Panc1 (cell line): Measurements from ENCODE around the gene MED31. TPM values are rescaled to one million over a fixed set of nuclear protein-coding genes. Genes with fewer than 3 reads are reported as not detected.

Experiments
- ATAC-seq: fragments of 200-7000 bp; cut with Tn5 transposase; 2 replicates; pipeline ENCODE4 v1.9.1; 2020; ENCODE audit warnings: mild to moderate bottlenecking, moderate library complexity
- BruUV-seq: library from RNA; stranded (reverse); fragments of 400-500 nt; replicated peaks from 2 replicates; lab custom pipeline; 2021; lab: Mats Ljungman, UMichigan
- CTCF ChIA-PET: fragments of 300-600 bp; sonication (Branson Sonifier 250); formaldehyde crosslinking; loops from one replicate; lab custom pipeline; 2022; ENCODE audit warnings: antibody characterized with exemption; lab: Charles Lee
- POLR2A ChIA-PET: fragments of 300-600 bp; sonication (Branson Sonifier 250); formaldehyde crosslinking; loops from one replicate; lab custom pipeline; 2022; ENCODE audit warnings: antibody characterized with exemption; lab: Charles Lee
- DNase-seq: peaks from one replicate; pipeline ENCODE4 v3.0.0-alpha.2; 2010; ENCODE audit warnings: low read depth, low spot score
- H3K27ac ChIP-seq: 2 replicates; pipeline ENCODE4 v1.5.1; 2011; ENCODE audit warnings: mild to moderate bottlenecking, low read length, inconsistent platforms
- H3K27me3 ChIP-seq: fragments of 200-500 bp; sonication (Bioruptor generic); 2 replicates; pipeline ENCODE4 v1.6.0; 2014; ENCODE audit warnings: low read length, inconsistent platforms; ENCODE audit not compliant: control insufficient read depth, insufficient read depth
- H3K36me3 ChIP-seq: fragments of 200-500 bp; sonication (Bioruptor generic); 2 replicates; pipeline ENCODE4 v1.5.1; 2014; ENCODE audit warnings: inconsistent platforms, mild to moderate bottlenecking, low read length, moderate library complexity; ENCODE audit not compliant: control insufficient read depth, insufficient read depth
- H3K4me1 ChIP-seq: 2 replicates; pipeline ENCODE4 v1.5.1; 2011; ENCODE audit warnings: inconsistent platforms, mild to moderate bottlenecking, low read length, moderate library complexity; ENCODE audit not compliant: control insufficient read depth, insufficient read depth
- H3K4me3 ChIP-seq, 2 experiments: 2 replicates each; pipeline ENCODE4 v1.5.1; 2011 to 2012; ENCODE audit warnings: low read depth in 2 of 2, low read length in 2 of 2, mild to moderate bottlenecking in 2 of 2, inconsistent platforms in 1 of 2, moderate library complexity in 1 of 2
- H3K9me3 ChIP-seq: fragments of 200-500 bp; sonication (Bioruptor generic); 2 replicates; pipeline ENCODE4 v1.5.1; 2014; ENCODE audit warnings: low read depth, mild to moderate bottlenecking, inconsistent platforms, low read length, moderate library complexity; ENCODE audit not compliant: control insufficient read depth, insufficient read depth
- POLR2AphosphoS5 ChIP-seq: IDR thresholded peaks from 2 replicates; pipeline ENCODE4 v1.6.1; 2012; ENCODE audit warnings: mild to moderate bottlenecking, low read depth, low read length, moderate library complexity
- REST ChIP-seq, 2 experiments: IDR thresholded peaks; 2 replicates each; pipeline ENCODE4 v1.6.1; 2011 to 2012; ENCODE audit warnings: low read depth in 2 of 2, control low read depth in 1 of 2, low read length in 1 of 2, mild to moderate bottlenecking in 1 of 2, moderate library complexity in 1 of 2; ENCODE audit not compliant: insufficient read depth in 1 of 2
- SIN3A ChIP-seq: IDR thresholded peaks from 2 replicates; pipeline ENCODE4 v1.6.1; 2012; ENCODE audit warnings: low read depth, mild to moderate bottlenecking, low read length, moderate library complexity, borderline replicate concordance; ENCODE audit not compliant: insufficient read depth
- TCF7L2 ChIP-seq: IDR thresholded peaks from 2 replicates; pipeline ENCODE4 v1.6.1; 2011; ENCODE audit warnings: mild to moderate bottlenecking, low read depth, low read length, inconsistent platforms
- in situ Hi-C: cut with HindIII; loops from 2 replicates; pipeline ENCODE4 v1.10.0; 2016; ENCODE audit warnings: low sequenced_read_pairs, low pct_unique_long_range_greater_than_20kb
- intact Hi-C: fragments of 100-400 bp; cut with micrococcal nuclease; formaldehyde crosslinking; loops from one replicate; pipeline ENCODE4 v1.10.0; 2022; ENCODE audit not compliant: unreplicated experiment
- total RNA-seq: library from RNA; stranded (reverse); gene quantifications from one replicate; pipeline ENCODE4 v1.2.1, GENCODE V29; 2021; ENCODE audit not compliant: unreplicated experiment
- TF ChIP-seq, protein P1 (sequence below): fragments of 450-650 bp; IDR thresholded peaks from 2 replicates; pipeline ENCODE4 v1.5.1; 2017; ENCODE audit warnings: mild to moderate bottlenecking

MED31 gene
- total RNA-seq, 1 experiment from 2014 or later, result 18.6 TPM

DNA sequence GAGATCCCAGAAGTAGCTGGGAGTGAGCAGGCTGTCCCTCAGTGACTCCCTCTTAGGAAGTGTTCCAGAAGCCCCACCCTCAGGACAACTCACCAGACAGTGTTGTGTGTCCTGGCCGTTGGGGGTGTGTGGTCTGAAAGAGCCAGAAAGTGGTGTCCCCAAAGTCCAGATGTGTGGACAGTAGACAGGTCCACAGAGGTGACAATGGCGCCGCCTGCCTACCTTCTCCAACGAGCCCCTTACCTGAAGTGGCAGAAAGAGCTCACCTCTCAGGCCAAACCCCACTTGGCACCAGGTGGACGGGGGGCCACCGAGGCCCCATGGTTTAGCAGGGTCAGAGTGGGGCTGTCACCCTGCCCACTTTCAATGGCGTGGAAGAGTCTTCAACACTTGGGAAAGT is 20.0 kb upstream of the MED31 start:
- no peak for ATAC-seq
- Histone ChIP-seq H3K9me3 (no peaks in the 10 kb centered on the region), H3K27ac (no peak overlapping the region), H3K36me3 (no peaks in the 10 kb centered on the region), H3K4me1 (no peaks in the 10 kb centered on the region), H3K4me3 (no peak overlapping the region), H3K27me3 (no peaks in the 10 kb centered on the region)
- in situ Hi-C loops, result no loop called here
- POLR2A ChIA-PET, result no interaction called here
- CTCF ChIA-PET, result no interaction called here
- intact Hi-C loops, result no loop called here
- DNase-seq, result no peak
- no TSS peak for BruUV-seq
- TF ChIP-seq TCF7L2 (no peak), SIN3A (no peak), REST (IDR thresholded peaks at IDR 0.05; ENCODE audit: insufficient read depth in 1 of 2, low read depth in 2 of 2, low read length in 1 of 2) (no peak)
- TF ChIP-seq, protein P1, sequence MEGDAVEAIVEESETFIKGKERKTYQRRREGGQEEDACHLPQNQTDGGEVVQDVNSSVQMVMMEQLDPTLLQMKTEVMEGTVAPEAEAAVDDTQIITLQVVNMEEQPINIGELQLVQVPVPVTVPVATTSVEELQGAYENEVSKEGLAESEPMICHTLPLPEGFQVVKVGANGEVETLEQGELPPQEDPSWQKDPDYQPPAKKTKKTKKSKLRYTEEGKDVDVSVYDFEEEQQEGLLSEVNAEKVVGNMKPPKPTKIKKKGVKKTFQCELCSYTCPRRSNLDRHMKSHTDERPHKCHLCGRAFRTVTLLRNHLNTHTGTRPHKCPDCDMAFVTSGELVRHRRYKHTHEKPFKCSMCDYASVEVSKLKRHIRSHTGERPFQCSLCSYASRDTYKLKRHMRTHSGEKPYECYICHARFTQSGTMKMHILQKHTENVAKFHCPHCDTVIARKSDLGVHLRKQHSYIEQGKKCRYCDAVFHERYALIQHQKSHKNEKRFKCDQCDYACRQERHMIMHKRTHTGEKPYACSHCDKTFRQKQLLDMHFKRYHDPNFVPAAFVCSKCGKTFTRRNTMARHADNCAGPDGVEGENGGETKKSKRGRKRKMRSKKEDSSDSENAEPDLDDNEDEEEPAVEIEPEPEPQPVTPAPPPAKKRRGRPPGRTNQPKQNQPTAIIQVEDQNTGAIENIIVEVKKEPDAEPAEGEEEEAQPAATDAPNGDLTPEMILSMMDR, result no peak

DNA sequence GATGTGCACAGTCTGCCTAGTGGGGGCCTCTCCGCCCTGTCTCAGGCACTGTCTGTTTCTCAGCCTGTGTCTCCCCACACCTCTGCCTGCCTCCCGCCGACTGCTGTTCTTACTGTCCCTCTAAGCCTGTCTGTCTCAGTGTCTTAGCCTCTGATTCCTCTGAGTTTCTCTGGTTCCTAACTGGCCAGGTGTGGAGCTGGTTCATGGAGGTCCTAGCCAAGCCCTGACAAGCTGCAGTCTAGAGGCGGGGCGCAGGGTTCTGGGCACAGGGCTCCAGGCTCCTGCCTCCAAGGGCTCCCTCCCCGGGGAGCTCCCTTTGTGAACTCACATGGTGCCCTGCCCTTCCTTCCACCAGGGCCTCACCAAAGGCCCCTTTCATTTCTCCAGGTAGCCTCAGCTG is 19.6 kb upstream of the MED31 start:
- no peak overlapping the region for H3K27ac ChIP-seq
- no TSS peak for BruUV-seq
- H3K4me3 ChIP-seq, result no peak overlapping the region
- in situ Hi-C loops (no loop called here), intact Hi-C loops (no loop called here)
- CTCF ChIA-PET, result no interaction called here
- TF ChIP-seq REST (IDR thresholded peaks at IDR 0.05; ENCODE audit: insufficient read depth in 1 of 2, low read depth in 2 of 2, low read length in 1 of 2) (no peak), TCF7L2 (no peak), SIN3A (no peak), POLR2AphosphoS5 (no peak)
- TF ChIP-seq, protein P1, result no peak
- no peaks in the 10 kb centered on the region for H3K9me3 ChIP-seq
- no peaks in the 10 kb centered on the region for H3K36me3 ChIP-seq
- no peaks in the 10 kb centered on the region for H3K4me1 ChIP-seq
- POLR2A ChIA-PET, result no interaction called here
- no peaks in the 10 kb centered on the region for H3K27me3 ChIP-seq
- ATAC-seq (no peak), DNase-seq (no peak)
